ENCODE data around the gene CCDC40.

Gene CCDC40

DNA sequence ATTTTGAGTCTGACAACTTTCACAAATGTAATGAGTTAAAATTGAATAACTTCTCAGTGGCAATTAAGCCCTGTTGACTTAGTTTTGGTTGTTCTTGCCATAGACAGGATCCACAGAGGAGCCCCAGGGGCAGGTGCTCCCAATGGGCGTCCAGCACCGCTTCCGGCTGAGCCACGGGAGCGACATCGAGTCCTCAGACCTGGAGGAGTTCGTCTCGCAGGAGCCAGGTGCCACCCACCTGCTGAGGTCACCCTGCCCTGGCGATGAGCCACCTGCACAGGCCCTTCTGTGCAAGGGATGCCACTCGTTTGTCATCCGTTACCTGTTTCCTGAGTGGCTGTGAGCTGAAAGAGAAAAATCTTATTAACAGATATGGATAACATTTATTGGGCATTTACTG is 10.7 kb downstream of the CCDC40 start:
- no peak for DNase-seq (ENCODE audit: low read depth in 2 of 2)

DNA sequence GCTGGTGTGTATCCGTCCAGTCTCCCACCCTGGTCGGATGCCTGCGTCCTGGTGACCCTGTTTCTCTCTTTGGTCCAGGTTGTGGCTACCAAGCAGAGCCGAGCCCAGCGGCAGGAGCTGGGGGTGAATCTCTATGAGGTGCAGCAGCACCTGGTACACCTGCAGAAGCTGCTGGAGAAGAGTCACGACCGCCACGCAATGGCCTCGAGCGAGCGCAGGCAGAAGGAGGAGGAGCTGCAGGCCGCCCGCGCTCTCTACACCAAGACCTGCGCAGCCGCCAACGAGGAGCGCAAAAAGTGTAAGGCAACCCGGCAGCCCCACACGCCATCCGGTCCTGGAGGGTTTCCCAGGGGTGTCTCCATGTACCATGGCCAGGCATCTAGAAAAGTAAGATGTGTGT is 13.5 kb downstream of the CCDC40 start:
- DNase-seq (ENCODE audit: low read depth in 2 of 2) = no peak

DNA sequence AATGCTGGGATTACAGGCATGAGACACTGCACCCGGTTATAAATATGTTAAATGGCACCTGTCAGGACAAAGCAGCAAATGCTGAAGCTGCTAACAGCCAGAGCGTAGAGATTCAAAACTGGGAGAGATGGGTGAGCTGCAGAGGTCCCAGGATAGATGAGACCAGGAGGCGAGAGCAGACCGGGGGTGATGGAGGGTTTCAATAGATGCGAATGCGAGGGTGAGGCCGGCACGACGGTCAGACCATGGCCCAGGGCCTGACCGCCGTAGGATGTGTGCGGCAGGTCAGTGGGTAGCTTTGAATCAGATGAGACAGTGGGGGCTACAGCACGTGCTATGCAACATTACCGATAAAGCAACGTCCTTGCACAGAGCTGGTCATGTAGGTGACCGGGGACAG is 14.3 kb downstream of the CCDC40 start:
- no peak for DNase-seq (ENCODE audit: low read depth in 2 of 2)

GRCh38 chr17:80051681-80052080 is 15.2 kb downstream of the CCDC40 start:
- DNase-seq (ENCODE audit: low read depth in 2 of 2) = no peak

GRCh38 chr17:80053102-80053501 is 16.7 kb downstream of the CCDC40 start:
- DNase-seq (ENCODE audit: low read depth in 2 of 2) = no peak

- DNase-seq (ENCODE audit: low read depth in 2 of 2) = no peak
Measured at GRCh38 chr17:80055597-80055996, 19.2 kb downstream of the CCDC40 start.

GRCh38 chr17:80058311-80058955 is 22.0 kb downstream of the CCDC40 start:
- DNase-seq (ENCODE audit: low read depth in 2 of 2) = no peak

- DNase-seq (ENCODE audit: low read depth in 2 of 2) = no peak
Measured at GRCh38 chr17:80060644-80061043, 24.2 kb downstream of the CCDC40 start.

- DNase-seq (ENCODE audit: low read depth in 2 of 2) = no peak
Measured at GRCh38 chr17:80061421-80061820, 25.0 kb downstream of the CCDC40 start.

DNA sequence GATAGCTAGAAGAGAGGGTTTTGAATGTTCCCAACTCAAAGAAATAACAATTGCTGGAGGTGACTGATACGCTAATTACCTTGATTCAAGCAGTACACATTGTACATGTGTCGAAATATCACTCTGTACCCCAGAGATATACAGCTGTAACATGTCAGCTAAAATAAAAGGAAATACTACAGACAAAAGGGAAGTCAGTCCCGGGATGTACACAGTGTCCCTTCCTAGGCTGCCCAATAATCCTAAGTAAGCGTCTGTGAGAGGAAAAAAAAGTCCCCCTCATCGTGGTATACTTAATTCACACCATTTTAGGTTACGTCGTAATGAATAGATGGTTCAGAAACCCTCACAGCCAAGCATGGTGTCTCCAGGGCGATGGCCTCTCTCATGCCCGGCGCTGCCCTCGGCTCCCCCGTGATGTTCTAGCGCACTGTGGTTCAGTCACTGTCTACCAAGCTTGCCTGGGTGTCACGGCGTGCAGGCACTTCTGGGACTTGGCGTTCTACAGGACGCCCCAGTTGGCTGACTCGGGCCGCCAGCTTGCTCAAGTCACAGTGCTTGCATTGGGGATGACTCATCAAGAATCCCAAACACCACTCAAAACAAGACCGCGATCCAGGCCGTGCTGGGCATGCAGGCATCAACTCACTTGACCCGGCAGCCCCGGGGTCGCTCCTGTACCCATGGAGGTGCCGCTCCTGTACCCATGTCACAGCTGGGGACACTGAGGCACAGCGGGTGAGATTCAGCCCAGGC is 27.6 kb downstream of the CCDC40 start:
- no peak for DNase-seq (ENCODE audit: low read depth in 2 of 2)

DNA sequence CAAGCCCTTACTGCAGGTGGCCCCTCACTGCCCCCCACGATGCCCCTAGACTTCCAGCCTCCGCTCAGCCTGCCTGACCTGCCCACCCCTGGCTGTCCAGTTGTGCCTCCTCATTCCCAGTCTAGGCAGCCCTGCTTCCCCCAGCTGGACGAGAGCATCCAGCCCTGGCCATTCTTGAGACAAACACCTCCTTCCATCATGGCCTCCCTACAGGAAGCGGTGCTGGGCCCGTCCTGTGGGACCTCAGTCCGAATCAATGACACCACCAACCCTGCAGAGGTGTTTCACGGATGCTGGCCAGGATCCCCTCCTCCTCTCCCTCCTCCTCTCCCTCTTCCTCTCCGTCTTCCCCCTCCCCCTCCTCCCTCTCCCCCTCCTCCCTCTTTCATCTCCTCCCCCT is 28.3 kb downstream of the CCDC40 start:
- no peak for DNase-seq (ENCODE audit: low read depth in 2 of 2)

DNA sequence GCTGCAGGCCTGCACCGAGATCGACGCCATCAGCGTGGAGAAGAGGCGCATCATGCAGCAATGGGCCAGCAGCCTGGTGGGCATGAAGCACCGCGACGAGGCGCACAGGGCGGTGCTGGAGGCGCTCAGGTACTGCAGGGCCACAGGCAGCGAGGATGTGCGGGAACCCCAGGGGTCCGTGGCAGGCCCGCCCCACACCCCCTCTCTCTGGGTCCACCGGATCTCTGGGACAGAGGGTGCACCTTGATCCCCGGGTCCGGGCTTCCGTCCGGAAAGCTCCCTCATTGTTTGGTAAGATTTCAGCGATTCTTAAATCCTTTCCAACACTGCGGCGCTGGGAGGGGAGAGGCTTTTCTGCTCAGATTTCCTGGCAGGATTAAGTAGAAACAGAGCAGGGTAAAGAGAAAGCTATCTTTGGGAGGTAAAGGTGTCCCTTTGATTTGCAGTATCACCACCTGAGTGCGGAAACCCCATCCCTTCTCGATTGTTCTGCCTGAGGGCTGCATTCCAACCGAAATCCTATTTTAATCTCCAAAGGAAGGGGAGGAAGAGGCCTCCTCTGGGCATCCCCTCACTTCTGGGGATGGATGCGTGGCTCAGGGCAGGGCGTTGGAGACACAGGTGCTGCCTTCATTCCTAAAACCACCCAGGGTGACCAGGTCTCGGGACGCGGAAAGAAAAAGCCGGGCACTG is 29.2 kb downstream of the CCDC40 start:
- DNase-seq (ENCODE audit: low read depth in 2 of 2) = no peak

GRCh38 chr17:80067393-80067986 is 31.0 kb downstream of the CCDC40 start:
- DNase-seq (ENCODE audit: low read depth in 2 of 2) = no peak

DNA sequence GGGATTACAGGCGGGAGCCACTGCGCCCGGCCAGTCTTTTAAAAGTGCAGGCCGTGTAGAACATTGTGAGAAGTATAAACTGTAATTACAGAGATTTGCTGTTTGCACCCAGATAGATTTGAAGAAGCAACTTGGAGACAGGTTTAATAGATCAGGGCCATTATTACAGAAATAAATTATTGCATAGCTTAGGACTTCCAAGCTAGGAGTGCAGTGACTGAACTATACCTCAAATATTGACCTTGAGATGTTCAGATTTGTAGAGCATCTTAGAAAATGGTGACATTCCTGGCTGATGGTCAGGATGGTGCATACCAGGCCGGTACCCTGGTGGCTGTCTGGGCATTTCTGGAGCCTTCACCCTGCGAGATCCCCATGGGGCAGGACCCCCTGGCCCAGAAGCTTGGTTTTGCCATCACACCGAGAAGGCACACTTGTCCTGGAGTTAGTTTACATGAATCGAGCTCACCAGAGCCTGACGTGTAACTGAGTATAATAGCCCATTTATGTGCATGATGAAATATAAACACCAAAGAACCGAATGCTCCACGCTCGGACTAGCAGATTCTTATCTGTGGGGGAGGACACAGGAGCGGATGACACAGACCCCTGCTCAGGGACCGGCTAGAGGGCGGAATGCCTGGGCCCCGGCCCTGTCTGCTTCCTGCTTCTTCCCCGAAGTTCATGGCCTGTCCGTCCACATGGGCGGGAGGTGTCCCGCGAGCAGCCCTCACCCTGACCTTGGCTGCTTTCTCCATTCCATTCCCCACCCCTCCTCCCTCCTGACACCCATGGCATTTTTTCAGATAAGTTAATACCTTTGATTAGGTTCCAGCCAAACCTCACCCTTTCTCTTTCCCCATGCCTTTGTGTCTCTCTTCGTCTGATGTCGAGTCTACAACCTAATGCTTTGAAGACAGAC is 32.1 kb downstream of the CCDC40 start:
- no peak for DNase-seq (ENCODE audit: low read depth in 2 of 2)

DNA sequence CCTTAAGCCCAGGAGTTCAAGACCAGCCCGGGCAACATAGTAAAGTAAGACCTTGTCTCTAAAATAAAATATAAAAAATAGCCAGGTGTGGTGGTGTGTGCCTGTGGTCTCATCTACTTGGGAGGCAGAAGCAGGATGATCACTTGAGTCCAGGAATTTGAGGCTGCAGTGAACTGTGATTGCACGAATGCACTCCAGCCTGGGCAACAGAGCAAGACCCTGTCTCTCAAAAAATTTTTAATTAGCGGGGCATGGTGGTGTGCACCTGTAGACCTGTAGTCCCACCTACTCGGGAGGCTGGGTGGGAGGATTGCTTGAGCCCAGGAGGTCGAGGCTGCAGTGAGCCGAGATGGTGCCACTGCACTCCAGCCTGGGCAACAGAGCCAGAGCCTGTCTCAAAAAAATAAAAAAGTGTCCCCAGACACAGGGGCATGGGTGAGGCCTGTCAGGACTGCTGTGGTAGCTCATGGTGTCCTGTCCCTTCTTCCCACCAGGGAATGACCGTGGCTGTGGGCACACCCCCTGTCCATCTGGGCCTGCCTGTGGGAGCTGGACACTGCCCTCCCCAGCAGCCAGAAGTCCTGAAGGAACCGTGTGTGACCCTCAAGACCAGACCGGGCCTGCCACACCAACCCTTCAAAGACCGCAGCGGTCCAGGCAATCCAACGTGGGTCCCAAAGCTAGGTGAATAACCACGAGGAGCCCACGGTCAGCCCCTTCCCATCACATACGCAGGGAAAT is 34.1 kb downstream of the CCDC40 start:
- no peak for DNase-seq (ENCODE audit: low read depth in 2 of 2)

DNA sequence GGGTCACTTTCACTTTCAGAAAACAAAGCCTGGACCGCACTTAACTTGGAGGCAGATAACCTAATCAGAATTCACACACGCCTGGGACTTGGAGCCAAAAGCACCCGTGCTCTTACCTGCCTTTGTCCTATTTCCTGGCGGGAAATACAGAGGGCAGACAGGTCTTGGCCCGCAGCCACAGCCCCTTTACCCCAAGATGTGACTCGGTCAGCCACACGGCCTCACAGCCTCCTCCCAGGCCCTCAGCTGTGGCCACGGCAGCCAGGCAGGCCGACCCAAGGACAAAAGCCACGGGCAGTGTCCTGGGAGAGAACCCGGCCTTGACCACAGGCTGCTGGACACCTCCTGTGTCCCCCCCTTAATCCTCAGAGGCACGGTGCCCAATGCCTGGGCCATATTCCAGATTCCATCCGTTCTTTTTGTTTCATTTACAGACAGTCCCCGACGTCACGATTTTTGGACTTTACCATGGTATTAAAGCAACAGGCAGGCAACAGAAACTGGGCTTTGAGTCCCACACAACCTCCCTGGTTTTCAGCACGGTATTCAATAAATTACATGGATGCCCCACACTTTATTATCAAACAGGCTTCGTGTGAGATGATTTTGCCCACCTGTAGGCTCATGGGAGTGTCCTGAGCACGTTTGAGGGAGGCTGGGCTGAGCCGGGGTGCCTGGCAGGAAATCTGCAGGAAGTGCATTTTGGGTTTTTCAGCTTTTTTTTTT is 34.8 kb downstream of the CCDC40 start:
- DNase-seq (ENCODE audit: low read depth in 2 of 2) = no peak

- no peak for DNase-seq (ENCODE audit: low read depth in 2 of 2)
Measured at GRCh38 chr17:80072410-80072809, 36.0 kb downstream of the CCDC40 start.

DNA sequence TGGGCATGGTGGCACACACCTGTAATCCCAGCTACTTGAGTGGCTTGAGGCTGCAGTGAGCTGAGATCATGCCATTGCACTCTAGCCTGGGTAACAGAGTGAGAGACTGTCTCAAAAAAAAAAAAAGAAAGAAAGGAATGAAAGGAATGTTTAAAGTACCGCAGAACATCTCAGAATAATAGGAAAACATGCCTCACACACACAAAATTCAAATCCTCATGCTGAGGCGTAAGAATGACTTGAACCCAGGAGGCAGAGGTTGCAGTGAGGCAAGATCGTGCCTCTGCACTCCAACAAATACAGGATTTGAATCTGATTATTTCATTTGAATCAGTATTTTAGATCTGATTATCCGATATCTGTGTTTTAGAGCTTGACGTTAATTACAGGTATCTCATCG is 43.6 kb downstream of the CCDC40 start:
- no peak for DNase-seq (ENCODE audit: low read depth in 2 of 2)

- DNase-seq (ENCODE audit: low read depth in 2 of 2) = no peak
Measured at GRCh38 chr17:80081596-80081995, 45.2 kb downstream of the CCDC40 start.

All from activated CD8-positive, alpha-beta memory T cell treated with anti-CD3 and anti-CD28 coated beads for 4 hours (primary cell).